Measurements from ENCODE around the gene RCHY1. TPM values are rescaled to one million over a fixed set of nuclear protein-coding genes. Genes with fewer than 3 reads are reported as not detected.
"Not testable (repeated sequence)": the region's sequence is repeated elsewhere in the genome, so short reads cannot be mapped to it uniquely, and the experiment has no call there.

The RCHY1 gene
- total RNA-seq, 3 donors from 2014 or later (not counting 1 experiment from before 2014, with no cell fraction given): 38.7 to 52.4 (median 45.3) TPM

- ATAC-seq: no peak
- H3K9me3 Mint-ChIP-seq: no peaks in the 10 kb centered on the region
- H3K27ac Mint-ChIP-seq: no peak overlapping the region
- 91% methylated on average over 13 of the region's 15 CpGs for WGBS (ENCODE audit: insufficient coverage)
- no peak for DNase-seq
- H3K27me3 Mint-ChIP-seq (ENCODE audit: low read depth in 2 of 2): no peaks in the 10 kb centered on the region
- H3K36me3 Mint-ChIP-seq: no peaks in the 10 kb centered on the region
- intact Hi-C loops (cut with micrococcal nuclease): no loop called here
- Histone ChIP-seq H3K36me3 (ENCODE audit: control insufficient read depth, insufficient read depth, low read length) (peaks cover 6% of the 10 kb centered on the region), H3K27ac (ENCODE audit: low read length) (no peak overlapping the region), H3K4me1 (ENCODE audit: control insufficient read depth, insufficient read depth, low read length) (no peaks in the 10 kb centered on the region), H3K4me3 (ENCODE audit: low read length) (no peak overlapping the region), H3K27me3 (ENCODE audit: control insufficient read depth, insufficient read depth, low read length) (no peaks in the 10 kb centered on the region), H3K9me3 (ENCODE audit: control insufficient read depth, insufficient read depth, low read length) (no peaks in the 10 kb centered on the region)
- H3K4me3 Mint-ChIP-seq: no peak overlapping the region
- no peaks in the 10 kb centered on the region for H3K4me1 Mint-ChIP-seq
- TF ChIP-seq, protein P1, sequence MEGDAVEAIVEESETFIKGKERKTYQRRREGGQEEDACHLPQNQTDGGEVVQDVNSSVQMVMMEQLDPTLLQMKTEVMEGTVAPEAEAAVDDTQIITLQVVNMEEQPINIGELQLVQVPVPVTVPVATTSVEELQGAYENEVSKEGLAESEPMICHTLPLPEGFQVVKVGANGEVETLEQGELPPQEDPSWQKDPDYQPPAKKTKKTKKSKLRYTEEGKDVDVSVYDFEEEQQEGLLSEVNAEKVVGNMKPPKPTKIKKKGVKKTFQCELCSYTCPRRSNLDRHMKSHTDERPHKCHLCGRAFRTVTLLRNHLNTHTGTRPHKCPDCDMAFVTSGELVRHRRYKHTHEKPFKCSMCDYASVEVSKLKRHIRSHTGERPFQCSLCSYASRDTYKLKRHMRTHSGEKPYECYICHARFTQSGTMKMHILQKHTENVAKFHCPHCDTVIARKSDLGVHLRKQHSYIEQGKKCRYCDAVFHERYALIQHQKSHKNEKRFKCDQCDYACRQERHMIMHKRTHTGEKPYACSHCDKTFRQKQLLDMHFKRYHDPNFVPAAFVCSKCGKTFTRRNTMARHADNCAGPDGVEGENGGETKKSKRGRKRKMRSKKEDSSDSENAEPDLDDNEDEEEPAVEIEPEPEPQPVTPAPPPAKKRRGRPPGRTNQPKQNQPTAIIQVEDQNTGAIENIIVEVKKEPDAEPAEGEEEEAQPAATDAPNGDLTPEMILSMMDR (IDR thresholded peaks at IDR 0.05): no peak
Measured at GRCh38 chr4:75547647-75548387, 33.6 kb upstream of the RCHY1 start.

- Mint-ChIP-seq H3K4me3 (no peak overlapping the region), H3K4me1 (no peaks in the 10 kb centered on the region), H3K27ac (no peak overlapping the region), H3K27me3 (ENCODE audit: low read depth in 2 of 2) (no peaks in the 10 kb centered on the region), H3K36me3 (no peaks in the 10 kb centered on the region), H3K9me3 (no peaks in the 10 kb centered on the region)
- no peaks in the 10 kb centered on the region for H3K9me3 ChIP-seq (ENCODE audit: control insufficient read depth, insufficient read depth, low read length)
- H3K36me3 ChIP-seq (ENCODE audit: control insufficient read depth, insufficient read depth, low read length): peaks cover 6% of the 10 kb centered on the region
- ATAC-seq (no peak), DNase-seq (no peak)
- H3K4me3 ChIP-seq (ENCODE audit: low read length): no peak overlapping the region
- H3K27me3 ChIP-seq (ENCODE audit: control insufficient read depth, insufficient read depth, low read length): no peaks in the 10 kb centered on the region
- WGBS (ENCODE audit: insufficient coverage): 95% methylated on average over 5 of the region's 5 CpGs
- no peaks in the 10 kb centered on the region for H3K4me1 ChIP-seq (ENCODE audit: control insufficient read depth, insufficient read depth, low read length)
- TF ChIP-seq, protein P1 (IDR thresholded peaks at IDR 0.05): no peak
- no peak overlapping the region for H3K27ac ChIP-seq (ENCODE audit: low read length)
- intact Hi-C loops (cut with micrococcal nuclease): no loop called here
Measured at GRCh38 chr4:75545526-75545925, 31.3 kb upstream of the RCHY1 start.

DNA sequence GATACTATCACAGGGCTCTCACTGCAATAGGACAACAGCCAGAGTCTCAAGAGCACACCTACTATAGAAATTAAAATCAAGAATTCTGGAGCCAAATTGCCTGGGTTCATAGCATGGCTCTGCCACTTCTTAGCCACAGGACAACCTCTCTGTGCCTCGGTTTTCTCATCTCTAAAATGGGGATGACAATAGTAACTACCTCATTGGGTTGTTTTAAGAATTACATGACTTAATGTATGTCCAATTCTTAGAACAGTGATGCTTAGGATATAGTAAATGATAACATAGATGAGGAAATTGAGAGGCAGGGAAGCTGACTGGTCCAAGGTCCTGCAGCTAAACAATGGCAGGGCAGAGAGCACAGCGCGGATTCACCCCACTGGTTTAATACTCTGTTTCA, 30.7 kb upstream of the RCHY1 start:
- H3K9me3 ChIP-seq (ENCODE audit: control insufficient read depth, insufficient read depth, low read length): no peaks in the 10 kb centered on the region
- no peaks in the 10 kb centered on the region for H3K4me1 ChIP-seq (ENCODE audit: control insufficient read depth, insufficient read depth, low read length)
- no peak overlapping the region for H3K4me3 ChIP-seq (ENCODE audit: low read length)
- Mint-ChIP-seq H3K27ac (no peak overlapping the region), H3K4me1 (no peaks in the 10 kb centered on the region), H3K4me3 (no peak overlapping the region), H3K27me3 (ENCODE audit: low read depth in 2 of 2) (no peaks in the 10 kb centered on the region), H3K9me3 (no peaks in the 10 kb centered on the region), H3K36me3 (no peaks in the 10 kb centered on the region)
- H3K27ac ChIP-seq (ENCODE audit: low read length): no peak overlapping the region
- 90% methylated on average over 3 of the region's 3 CpGs for WGBS (ENCODE audit: insufficient coverage)
- intact Hi-C loops (cut with micrococcal nuclease): no loop called here
- TF ChIP-seq, protein P1 (IDR thresholded peaks at IDR 0.05): no peak
- H3K36me3 ChIP-seq (ENCODE audit: control insufficient read depth, insufficient read depth, low read length): peaks cover 6% of the 10 kb centered on the region
- no peak for DNase-seq
- ATAC-seq: no peak
- H3K27me3 ChIP-seq (ENCODE audit: control insufficient read depth, insufficient read depth, low read length): no peaks in the 10 kb centered on the region

DNA sequence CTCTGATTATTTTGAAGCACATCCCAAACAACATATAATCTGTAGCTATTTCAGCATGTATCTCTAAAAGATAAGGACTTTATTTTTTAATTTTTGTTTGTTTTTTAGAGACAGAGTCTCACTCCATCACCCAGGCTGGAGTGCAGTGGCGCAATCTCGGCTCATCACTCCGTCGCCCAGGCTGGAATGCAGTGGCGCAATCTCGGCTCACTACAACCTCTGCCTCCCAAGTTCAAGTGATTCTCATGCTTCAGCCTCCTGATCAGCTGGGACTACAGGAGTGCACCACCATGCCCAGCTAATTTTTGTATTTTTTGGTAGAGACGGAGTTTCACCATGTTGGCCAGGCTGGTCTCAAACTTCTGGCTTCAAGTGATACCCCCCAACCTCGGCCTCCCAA, 30.0 kb upstream of the RCHY1 start:
- 97% methylated on average over 8 of the region's 8 CpGs for WGBS (ENCODE audit: insufficient coverage)
- intact Hi-C loops (cut with micrococcal nuclease); H3K36me3 Mint-ChIP-seq; H3K27me3 Mint-ChIP-seq (ENCODE audit: low read depth in 2 of 2); H3K27ac Mint-ChIP-seq; H3K36me3 ChIP-seq (ENCODE audit: control insufficient read depth, insufficient read depth, low read length); H3K9me3 Mint-ChIP-seq; ATAC-seq; DNase-seq; H3K4me1 ChIP-seq (ENCODE audit: control insufficient read depth, insufficient read depth, low read length); H3K9me3 ChIP-seq (ENCODE audit: control insufficient read depth, insufficient read depth, low read length); H3K4me3 ChIP-seq (ENCODE audit: low read length); H3K27me3 ChIP-seq (ENCODE audit: control insufficient read depth, insufficient read depth, low read length); H3K4me3 Mint-ChIP-seq; H3K4me1 Mint-ChIP-seq; H3K27ac ChIP-seq (ENCODE audit: low read length): not testable (repeated sequence)

All from natural killer cell (primary cell).